Ascending aorta (tissue), 2 donors: Measurements from ENCODE around the gene CRB3. TPM values are rescaled to one million over a fixed set of nuclear protein-coding genes. Genes with fewer than 3 reads are reported as not detected.

Experiments
- DNase-seq, 2 donors: peaks; one replicate each; pipeline ENCODE4 v3.0.0-alpha.2; 2019; ENCODE audit warnings: low spot score in 2 of 2
- H3K27ac ChIP-seq, 2 donors: fragments of 200-600 bp; sonication (generic); one replicate each; pipeline ENCODE4 v1.5.1; 2016 to 2017; ENCODE audit warnings: mild to moderate bottlenecking in 1 of 2
- H3K27me3 ChIP-seq: fragments of 200-600 bp; sonication (generic); one replicate; pipeline ENCODE4 v1.5.1; 2017
- H3K36me3 ChIP-seq, 2 donors: fragments of 200-600 bp; sonication (generic); one replicate each; pipeline ENCODE4 v1.5.1; 2016
- H3K4me1 ChIP-seq, 2 donors: fragments of 200-600 bp; sonication (generic); one replicate each; pipeline ENCODE4 v1.5.1; 2016 to 2017; ENCODE audit warnings: mild to moderate bottlenecking in 1 of 2
- H3K4me3 ChIP-seq, 2 donors: fragments of 200-600 bp; sonication (generic); one replicate each; pipeline ENCODE4 v1.5.1; 2016 to 2017; ENCODE audit warnings: mild to moderate bottlenecking in 1 of 2
- H3K9me3 ChIP-seq, 2 donors: fragments of 200-600 bp; sonication (generic); one replicate each; pipeline ENCODE4 v1.5.1; 2016
- intact Hi-C: fragments of 100-400 bp; cut with DNase I; formaldehyde crosslinking; loops from one replicate; pipeline ENCODE4 v1.15.1; 2023
- total RNA-seq: library from RNA; depleted of rRNA; stranded (reverse); fragments of >200 nt; gene quantifications from one replicate; pipeline ENCODE4 v1.1.0, GENCODE V29; 2016
- TF ChIP-seq, protein P1 (sequence below), 3 experiments: fragments of 200-600 bp in 2 of 3; fragments of 450-650 bp in 1 of 3; sonication (generic) in 2 of 3; IDR thresholded peaks; one replicate each; pipeline ENCODE4 v1.5.1; 2016 to 2019; ENCODE audit warnings: antibody characterized with exemption in 3 of 3, mild to moderate bottlenecking in 1 of 3, moderate library complexity in 1 of 3

The CRB3 gene
- total RNA-seq, 1 donor from 2014 or later, result not detected

DNA sequence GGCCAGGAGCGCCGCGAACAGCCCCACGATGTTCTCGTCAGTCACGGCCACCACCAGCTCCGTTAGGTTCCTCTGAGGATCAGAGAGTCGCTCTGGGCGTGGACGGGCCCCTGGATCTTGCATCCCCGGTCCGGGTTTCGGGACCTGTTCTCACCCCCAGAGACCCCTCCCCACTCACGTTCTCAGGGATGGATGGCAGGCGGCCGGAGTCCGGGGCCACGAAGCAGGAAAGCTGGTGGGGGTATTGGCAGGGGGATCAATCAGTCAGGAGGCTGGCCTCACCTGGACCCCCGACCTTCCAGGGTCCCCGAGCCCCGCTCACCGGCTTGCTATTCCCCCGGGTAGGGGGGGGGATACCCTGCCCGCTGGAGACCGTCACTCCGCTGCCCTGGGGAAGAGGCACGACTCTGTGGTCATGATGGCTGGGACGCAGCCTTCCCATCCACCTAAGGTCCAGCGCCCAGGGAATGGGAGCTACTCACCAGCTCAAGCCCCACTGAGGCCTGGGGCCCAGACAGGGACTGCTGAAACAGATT, 12.9 kb downstream of the CRB3 start:
- H3K4me3 ChIP-seq, result peak overlapping the region; percentile 4 to 29
- TF ChIP-seq, protein P1, sequence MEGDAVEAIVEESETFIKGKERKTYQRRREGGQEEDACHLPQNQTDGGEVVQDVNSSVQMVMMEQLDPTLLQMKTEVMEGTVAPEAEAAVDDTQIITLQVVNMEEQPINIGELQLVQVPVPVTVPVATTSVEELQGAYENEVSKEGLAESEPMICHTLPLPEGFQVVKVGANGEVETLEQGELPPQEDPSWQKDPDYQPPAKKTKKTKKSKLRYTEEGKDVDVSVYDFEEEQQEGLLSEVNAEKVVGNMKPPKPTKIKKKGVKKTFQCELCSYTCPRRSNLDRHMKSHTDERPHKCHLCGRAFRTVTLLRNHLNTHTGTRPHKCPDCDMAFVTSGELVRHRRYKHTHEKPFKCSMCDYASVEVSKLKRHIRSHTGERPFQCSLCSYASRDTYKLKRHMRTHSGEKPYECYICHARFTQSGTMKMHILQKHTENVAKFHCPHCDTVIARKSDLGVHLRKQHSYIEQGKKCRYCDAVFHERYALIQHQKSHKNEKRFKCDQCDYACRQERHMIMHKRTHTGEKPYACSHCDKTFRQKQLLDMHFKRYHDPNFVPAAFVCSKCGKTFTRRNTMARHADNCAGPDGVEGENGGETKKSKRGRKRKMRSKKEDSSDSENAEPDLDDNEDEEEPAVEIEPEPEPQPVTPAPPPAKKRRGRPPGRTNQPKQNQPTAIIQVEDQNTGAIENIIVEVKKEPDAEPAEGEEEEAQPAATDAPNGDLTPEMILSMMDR (IDR thresholded peaks at IDR 0.05), result no peak
- H3K9me3 ChIP-seq, result no peaks in the 10 kb centered on the region
- no peak for DNase-seq
- no peaks in the 10 kb centered on the region for H3K4me1 ChIP-seq
- no peak overlapping the region for H3K27ac ChIP-seq
- peaks cover 11% of the 10 kb centered on the region for H3K27me3 ChIP-seq
- intact Hi-C loops, result no loop called here
- no peaks in the 10 kb centered on the region for H3K36me3 ChIP-seq

DNA sequence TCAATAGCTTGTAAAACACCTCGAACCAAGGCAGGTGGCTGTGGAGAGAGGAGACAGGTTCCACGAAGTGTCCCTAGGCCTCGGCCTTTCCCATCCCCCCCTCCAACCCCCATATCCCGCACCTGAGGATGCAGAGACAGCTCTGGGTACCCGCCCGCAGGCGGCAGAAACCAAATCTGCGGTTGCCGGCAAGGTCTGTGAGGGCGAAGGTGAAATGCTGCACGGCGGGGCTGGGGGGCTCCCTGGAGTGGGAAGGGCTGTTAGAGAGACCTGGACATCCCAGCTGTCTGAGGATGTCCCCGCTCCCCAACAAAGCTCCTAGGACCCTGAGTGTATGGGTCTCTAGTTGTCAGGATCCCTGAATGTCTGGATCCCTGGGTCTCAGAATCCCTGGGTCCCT, 14.7 kb downstream of the CRB3 start:
- intact Hi-C loops, result no loop called here
- Histone ChIP-seq H3K27me3 (peaks cover 11% of the 10 kb centered on the region), H3K9me3 (no peaks in the 10 kb centered on the region), H3K36me3 (no peaks in the 10 kb centered on the region), H3K4me1 (no peaks in the 10 kb centered on the region), H3K4me3 (no peak overlapping the region), H3K27ac (no peak overlapping the region)
- TF ChIP-seq, protein P1 (IDR thresholded peaks at IDR 0.05), result no peak
- no peak for DNase-seq

DNA sequence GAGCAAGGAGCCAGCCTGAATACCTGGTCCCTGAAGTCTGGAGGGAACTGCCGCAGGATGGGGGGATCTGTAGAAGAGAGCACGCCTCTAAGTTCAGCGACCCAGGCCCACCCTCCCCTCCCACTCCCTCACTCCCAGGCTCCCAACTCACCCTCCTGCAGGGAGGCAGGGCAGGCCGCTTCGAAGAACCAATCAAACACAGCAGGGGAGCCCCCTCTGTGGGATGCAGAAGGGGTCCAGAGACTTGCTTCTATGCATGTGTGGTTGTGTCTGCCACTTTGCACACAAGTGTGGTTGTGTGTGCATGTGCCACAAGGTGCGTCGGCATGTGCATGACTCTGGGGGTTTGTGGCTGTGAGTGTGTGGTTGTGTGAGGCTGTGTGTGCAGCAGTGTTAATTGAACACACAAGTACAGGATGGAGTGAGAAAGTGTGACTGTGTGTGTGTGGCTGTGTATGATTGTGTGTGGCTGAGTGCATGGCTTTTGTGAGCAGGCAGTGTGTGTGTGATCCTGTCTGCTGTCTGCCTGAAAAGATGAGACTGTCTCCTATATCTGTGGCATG, 15.8 kb downstream of the CRB3 start:
- DNase-seq, result no peak
- H3K9me3 ChIP-seq, result no peaks in the 10 kb centered on the region
- no peaks in the 10 kb centered on the region for H3K4me1 ChIP-seq
- H3K27ac ChIP-seq, result no peak overlapping the region
- H3K4me3 ChIP-seq, result no peak overlapping the region
- H3K27me3 ChIP-seq, result peaks cover 11% of the 10 kb centered on the region
- TF ChIP-seq, protein P1 (IDR thresholded peaks at IDR 0.05), result no peak
- intact Hi-C loops, result no loop called here
- H3K36me3 ChIP-seq, result no peaks in the 10 kb centered on the region

DNA sequence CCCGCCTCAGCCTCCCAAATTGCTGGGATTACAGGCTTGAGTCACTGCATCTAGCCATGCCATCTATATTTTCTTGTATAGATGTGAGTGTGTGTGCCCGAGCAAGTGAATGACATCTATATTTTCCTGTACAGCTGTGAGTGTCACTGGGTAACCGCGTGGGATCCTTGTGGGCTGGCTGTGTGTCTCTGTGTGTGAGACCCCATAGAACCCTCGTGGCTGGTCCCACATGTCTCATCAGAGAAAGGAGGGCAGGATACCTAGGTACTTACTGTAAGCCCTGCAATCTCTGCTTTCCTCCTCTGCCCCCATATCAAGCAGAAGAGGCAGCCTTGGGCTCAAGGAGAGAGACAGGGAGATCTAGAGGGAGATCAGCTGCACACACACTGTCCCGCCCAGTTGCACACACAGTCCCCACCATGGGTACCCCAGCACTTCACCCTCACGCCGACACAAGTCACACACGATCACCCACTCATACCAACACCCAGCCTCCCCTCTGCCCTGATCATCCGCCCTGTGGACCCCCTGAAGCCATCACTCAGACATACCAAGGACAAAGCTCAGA, 16.9 kb downstream of the CRB3 start:
- no peaks in the 10 kb centered on the region for H3K36me3 ChIP-seq
- intact Hi-C loops, result no loop called here

DNA sequence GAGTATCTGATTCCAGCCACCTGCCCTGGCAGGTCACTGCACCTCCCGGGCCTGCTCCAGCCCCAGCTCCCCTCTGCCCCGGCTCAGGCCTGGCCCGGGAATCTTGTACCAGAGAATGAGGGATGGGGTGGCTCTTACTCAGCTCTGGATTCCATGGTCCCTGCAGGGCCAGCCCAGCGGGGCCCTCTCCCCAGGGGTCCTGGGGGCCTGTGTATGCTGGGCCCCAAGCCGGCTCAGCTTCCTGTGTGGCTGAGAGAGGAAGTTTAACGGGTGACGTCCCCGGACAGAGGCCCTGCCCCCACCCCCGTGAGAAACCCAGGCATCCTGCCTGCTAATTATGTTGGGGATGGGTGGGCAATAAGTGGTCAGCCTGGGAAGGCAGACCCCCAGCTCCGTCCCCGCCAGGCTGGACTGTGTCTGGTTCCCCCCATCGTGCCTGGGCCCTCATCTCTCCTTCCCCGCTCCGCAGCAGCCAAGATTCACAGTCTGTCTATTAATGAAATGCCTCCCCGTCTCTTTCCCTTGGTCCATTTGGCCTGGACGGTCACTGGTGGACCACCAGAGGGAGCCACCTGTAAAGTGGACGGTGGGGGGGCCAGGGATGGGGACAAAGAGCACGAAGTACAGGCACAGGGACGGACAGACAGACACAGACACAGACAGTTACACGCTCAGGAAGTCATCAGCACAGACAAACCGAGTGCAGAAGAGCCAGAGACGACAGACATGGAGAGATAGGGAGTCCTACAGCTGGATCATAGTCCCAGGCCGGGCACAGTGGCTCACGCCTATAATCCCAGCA, 17.7 kb downstream of the CRB3 start, which contains the start of gene DENND1C:
DENND1C (minus strand) TSS at position 247 of the 802 bp plus-strand sequence; CDS start at position 155, 92 bp downstream.
- Histone ChIP-seq H3K9me3 (no peaks in the 10 kb centered on the region), H3K36me3 (no peaks in the 10 kb centered on the region), H3K4me1 (no peaks in the 10 kb centered on the region), H3K27me3 (peaks cover 3% of the 10 kb centered on the region), H3K4me3 (peak within 1 kb of the TSS in 1 of 2 donors; percentile 53), H3K27ac (no peak within 1 kb of the TSS)
- intact Hi-C loops, result no loop called here
- TF ChIP-seq, protein P1 (IDR thresholded peaks at IDR 0.05), result peak; percentile 10 to 34 (median 16)
- no peak for DNase-seq

More for the DNA sequence above, 16.9 kb downstream of the CRB3 start:
- H3K4me3 ChIP-seq, result peak overlapping the region in 1 of 2 donors; percentile 53
- peaks cover 11% of the 10 kb centered on the region for H3K27me3 ChIP-seq
- TF ChIP-seq, protein P1 (IDR thresholded peaks at IDR 0.05), result no peak
- no peaks in the 10 kb centered on the region for H3K9me3 ChIP-seq
- H3K27ac ChIP-seq, result no peak overlapping the region
- H3K4me1 ChIP-seq, result no peaks in the 10 kb centered on the region
- no peak for DNase-seq
